ENCODE results near the gene UBE4A.

Gene UBE4A

GRCh38 chr11:118342503-118343161 is 16.8 kb upstream of the UBE4A start, which contains the start of gene CD3D:
TSS of gene CD3D (minus strand) at chr11:118342705. CDS start at chr11:118342607, 98 bp downstream.
- DNase-seq (ENCODE audit: low read depth), result no peak

- DNase-seq (ENCODE audit: low read depth), result no peak
These were observed 16.2 kb upstream of the UBE4A start for GRCh38 chr11:118343248-118343647.

DNA sequence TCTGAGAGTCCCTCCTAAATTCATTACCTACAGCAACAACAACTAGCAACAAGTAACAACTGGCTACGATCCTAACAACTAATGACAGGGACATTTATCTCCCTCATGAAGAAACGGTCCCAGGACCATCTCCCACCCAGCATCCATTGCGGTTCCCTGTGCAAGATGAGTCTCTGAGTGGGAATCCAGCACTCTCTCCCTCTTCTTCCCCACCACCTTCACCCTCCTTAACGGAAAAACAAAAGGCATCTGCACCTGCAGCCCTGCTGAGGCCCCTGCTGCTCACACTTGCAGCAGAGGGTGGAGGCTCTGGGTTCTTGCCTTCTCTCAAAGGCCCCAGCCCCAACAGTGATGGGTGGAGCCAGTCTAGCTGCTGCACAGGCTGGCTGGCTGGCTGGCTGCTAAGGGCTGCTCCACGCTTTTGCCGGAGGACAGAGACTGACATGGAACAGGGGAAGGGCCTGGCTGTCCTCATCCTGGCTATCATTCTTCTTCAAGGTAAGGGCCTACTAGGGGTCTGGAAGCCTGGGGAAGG is 15.4 kb upstream of the UBE4A start, which contains the start of gene CD3G:
CD3G (plus strand) TSS at position 364 of the 535 bp plus-strand sequence; CDS start at position 444, 80 bp downstream.
- DNase-seq (ENCODE audit: low read depth), result no peak

- DNase-seq (ENCODE audit: low read depth), result no peak
These were observed 9.9 kb upstream of the UBE4A start for GRCh38 chr11:118349475-118349874.

- DNase-seq (ENCODE audit: low read depth), result no peak
These were observed 6.2 kb upstream of the UBE4A start for GRCh38 chr11:118353084-118353710.

- DNase-seq (ENCODE audit: low read depth), result no peak
These were observed 1.3 kb upstream of the UBE4A start for GRCh38 chr11:118358071-118358470.

DNA sequence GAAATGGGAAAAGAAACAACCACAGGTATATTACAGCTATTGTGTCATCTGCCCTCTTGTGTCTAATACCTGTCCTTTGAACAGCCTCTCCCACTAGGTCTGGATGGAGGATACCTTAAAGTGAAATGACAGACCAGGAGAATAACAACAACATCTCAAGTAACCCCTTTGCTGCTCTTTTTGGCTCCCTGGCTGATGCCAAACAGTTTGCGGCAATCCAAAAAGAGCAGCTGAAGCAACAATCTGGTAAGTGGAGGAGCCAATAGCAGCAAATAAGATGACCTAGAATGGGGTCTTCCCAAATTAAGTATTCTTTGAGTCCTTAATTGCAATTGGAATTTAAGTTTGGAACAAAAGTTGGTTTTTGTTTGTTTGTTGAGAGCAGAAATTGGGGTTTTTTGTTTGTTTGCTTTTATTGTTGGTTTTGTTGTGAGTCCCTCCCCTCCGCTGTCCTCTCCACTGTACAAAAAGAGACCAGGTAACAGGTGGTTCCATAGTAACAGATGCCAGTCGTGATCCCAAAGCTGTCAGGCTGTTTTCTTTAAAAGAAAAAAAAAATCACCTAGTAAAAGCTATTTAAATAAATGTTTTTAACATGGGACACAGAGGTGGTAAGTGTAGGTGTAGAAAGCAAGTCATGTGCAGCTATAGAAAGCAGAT is 5.7 kb downstream of the UBE4A start:
- DNase-seq (ENCODE audit: low read depth), result no peak

DNA sequence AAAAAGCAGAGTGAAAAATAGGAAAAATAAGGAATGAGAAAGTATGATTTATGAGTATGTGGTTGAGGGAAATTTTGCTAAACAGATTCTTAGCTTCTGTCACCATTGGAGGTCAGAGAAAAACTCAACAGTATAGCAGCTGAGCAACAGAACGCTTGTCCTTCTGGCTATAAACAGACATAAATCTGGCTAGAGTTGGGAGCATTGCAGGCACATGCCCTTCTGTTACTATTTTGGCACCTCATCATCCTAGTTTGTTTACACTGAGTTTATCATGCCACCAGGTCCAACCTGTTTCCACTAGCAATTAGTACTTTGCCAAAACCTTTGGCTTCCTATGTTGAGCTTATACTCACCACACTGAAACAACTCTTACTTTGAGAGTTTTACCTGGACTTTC is 6.9 kb downstream of the UBE4A start:
- no peak for DNase-seq (ENCODE audit: low read depth)

GRCh38 chr11:118370774-118371173 is 11.4 kb downstream of the UBE4A start:
- no peak for DNase-seq (ENCODE audit: low read depth)

DNA sequence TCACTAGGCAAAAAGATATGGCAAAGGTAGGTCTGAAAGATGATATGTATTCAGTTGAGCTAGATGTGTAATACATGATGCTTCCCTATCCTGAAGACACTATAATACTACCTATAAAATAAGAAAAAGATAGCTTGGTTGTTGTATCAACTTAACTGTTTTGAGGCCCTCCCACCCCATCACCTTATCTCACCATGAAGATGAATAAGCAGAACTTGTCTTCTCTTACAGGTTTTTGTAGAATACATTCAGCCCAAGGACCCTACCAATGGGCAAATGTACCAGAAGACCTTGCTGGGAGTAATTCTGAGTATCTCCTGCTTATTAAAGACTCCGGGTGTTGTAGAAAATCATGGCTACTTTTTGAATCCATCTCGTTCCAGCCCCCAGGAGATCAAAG is 13.9 kb downstream of the UBE4A start:
- DNase-seq (ENCODE audit: low read depth), result no peak

- no peak for DNase-seq (ENCODE audit: low read depth)
These were observed 14.5 kb downstream of the UBE4A start for GRCh38 chr11:118373871-118374270.

GRCh38 chr11:118374729-118375128 is 15.3 kb downstream of the UBE4A start:
- DNase-seq (ENCODE audit: low read depth), result no peak

GRCh38 chr11:118375978-118376377 is 16.6 kb downstream of the UBE4A start:
- DNase-seq (ENCODE audit: low read depth), result no peak

GRCh38 chr11:118379497-118379896 is 20.1 kb downstream of the UBE4A start:
- DNase-seq (ENCODE audit: low read depth), result no peak

- no peak for DNase-seq (ENCODE audit: low read depth)
These were observed 21.2 kb downstream of the UBE4A start for GRCh38 chr11:118380571-118380970.

GRCh38 chr11:118382954-118383353 is 23.6 kb downstream of the UBE4A start:
- no peak for DNase-seq (ENCODE audit: low read depth)

GRCh38 chr11:118383657-118384056 is 24.3 kb downstream of the UBE4A start:
- DNase-seq (ENCODE audit: low read depth), result no peak

DNA sequence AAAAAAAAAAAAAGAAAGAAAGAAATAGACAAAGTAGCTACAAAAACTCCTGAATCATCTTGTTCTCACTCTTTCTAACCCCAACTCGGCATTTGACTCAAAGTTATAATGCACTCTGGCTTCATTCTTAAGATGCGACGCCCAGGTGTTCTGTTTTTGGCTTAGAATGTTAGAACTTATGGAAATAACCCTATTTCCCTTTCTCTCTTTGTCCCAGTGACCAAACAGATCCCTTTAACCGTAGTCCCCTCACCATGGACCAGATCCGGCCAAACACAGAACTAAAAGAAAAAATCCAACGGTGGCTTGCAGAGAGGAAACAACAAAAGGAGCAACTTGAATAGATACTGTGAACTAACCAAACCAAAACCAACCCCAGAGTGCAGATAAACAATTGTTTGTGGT is 36.7 kb downstream of the UBE4A start:
- no peak for DNase-seq (ENCODE audit: low read depth)

- DNase-seq (ENCODE audit: low read depth), result no peak
These were observed 38.0 kb downstream of the UBE4A start for GRCh38 chr11:118397448-118397847.

GRCh38 chr11:118398791-118399559 is 39.6 kb downstream of the UBE4A start:
- DNase-seq (ENCODE audit: low read depth), result no peak

DNA sequence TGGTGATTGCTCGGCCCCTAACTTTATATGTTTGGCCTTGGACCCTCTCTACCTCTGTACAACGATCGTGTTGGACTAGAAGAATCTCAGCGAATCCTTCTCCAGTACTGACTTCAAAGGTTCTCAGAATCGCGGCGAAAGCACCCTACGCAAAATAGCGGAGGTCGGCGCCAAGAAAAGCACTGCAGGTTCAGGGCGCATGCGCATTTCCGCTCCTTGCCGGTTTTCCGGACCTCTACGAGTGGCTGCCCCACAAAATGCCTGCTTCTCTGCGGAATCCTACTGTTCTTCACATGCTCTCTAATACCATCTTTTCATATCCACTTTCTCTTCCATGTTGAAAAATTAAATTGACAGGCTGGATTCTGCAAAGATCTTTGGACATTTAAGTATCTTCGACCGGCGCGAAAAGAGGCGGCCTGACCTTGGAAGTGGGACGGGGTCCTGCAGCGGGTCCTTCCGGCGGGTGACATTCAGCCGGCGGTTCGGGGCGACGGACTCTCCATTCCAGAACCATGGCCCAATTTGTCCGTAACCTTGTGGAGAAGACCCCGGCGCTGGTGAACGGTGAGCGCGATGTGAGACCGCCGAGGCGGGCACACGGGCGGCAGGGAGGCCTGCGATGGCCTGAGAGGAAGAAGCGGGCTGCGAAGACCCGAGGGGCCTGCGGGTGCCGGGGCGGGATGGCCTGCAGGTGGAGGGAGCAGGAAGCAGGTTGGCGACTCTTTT is 41.9 kb downstream of the UBE4A start, which contains the start of gene ATP5MG:
ATP5MG (plus strand) TSS at position 456 of the 729 bp plus-strand sequence; CDS start at position 516, 60 bp downstream.
- DNase-seq (ENCODE audit: low read depth), result peak; percentile 81
